ENCODE data around the gene SEL1L2.

DNA sequence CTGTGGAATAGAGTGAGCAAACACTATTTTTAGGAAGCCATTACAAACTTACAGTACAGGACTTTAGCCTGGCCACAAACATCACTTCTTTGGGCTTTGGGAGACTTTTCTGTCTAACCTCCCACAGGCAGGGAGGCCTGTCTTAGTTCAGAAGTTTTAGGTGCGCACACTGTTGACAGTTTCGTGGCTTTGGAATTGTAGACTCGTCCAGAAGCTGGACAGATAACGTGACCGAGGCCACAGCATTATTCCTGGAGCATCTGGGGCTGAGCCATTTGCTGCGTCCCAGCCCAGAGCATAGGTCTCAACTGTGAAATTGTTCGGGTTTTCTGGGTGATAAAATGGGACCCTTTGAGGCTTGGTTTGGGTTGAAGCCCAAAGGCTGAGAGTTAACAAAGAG lies 151.8 kb downstream of the SEL1L2 start:
- TF ChIP-seq, protein P1, sequence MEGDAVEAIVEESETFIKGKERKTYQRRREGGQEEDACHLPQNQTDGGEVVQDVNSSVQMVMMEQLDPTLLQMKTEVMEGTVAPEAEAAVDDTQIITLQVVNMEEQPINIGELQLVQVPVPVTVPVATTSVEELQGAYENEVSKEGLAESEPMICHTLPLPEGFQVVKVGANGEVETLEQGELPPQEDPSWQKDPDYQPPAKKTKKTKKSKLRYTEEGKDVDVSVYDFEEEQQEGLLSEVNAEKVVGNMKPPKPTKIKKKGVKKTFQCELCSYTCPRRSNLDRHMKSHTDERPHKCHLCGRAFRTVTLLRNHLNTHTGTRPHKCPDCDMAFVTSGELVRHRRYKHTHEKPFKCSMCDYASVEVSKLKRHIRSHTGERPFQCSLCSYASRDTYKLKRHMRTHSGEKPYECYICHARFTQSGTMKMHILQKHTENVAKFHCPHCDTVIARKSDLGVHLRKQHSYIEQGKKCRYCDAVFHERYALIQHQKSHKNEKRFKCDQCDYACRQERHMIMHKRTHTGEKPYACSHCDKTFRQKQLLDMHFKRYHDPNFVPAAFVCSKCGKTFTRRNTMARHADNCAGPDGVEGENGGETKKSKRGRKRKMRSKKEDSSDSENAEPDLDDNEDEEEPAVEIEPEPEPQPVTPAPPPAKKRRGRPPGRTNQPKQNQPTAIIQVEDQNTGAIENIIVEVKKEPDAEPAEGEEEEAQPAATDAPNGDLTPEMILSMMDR (IDR thresholded peaks at IDR 0.05): no peak
- TF ChIP-seq POLR2A (IDR thresholded peaks at IDR 0.05): no peak
